ENCODE data around the gene MED1.
"Not testable (repeated sequence)": the region's sequence is repeated elsewhere in the genome, so short reads cannot be mapped to it uniquely, and the experiment has no call there.

MED1 gene, protein sequence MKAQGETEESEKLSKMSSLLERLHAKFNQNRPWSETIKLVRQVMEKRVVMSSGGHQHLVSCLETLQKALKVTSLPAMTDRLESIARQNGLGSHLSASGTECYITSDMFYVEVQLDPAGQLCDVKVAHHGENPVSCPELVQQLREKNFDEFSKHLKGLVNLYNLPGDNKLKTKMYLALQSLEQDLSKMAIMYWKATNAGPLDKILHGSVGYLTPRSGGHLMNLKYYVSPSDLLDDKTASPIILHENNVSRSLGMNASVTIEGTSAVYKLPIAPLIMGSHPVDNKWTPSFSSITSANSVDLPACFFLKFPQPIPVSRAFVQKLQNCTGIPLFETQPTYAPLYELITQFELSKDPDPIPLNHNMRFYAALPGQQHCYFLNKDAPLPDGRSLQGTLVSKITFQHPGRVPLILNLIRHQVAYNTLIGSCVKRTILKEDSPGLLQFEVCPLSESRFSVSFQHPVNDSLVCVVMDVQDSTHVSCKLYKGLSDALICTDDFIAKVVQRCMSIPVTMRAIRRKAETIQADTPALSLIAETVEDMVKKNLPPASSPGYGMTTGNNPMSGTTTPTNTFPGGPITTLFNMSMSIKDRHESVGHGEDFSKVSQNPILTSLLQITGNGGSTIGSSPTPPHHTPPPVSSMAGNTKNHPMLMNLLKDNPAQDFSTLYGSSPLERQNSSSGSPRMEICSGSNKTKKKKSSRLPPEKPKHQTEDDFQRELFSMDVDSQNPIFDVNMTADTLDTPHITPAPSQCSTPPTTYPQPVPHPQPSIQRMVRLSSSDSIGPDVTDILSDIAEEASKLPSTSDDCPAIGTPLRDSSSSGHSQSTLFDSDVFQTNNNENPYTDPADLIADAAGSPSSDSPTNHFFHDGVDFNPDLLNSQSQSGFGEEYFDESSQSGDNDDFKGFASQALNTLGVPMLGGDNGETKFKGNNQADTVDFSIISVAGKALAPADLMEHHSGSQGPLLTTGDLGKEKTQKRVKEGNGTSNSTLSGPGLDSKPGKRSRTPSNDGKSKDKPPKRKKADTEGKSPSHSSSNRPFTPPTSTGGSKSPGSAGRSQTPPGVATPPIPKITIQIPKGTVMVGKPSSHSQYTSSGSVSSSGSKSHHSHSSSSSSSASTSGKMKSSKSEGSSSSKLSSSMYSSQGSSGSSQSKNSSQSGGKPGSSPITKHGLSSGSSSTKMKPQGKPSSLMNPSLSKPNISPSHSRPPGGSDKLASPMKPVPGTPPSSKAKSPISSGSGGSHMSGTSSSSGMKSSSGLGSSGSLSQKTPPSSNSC (N-terminal part only)

DNA sequence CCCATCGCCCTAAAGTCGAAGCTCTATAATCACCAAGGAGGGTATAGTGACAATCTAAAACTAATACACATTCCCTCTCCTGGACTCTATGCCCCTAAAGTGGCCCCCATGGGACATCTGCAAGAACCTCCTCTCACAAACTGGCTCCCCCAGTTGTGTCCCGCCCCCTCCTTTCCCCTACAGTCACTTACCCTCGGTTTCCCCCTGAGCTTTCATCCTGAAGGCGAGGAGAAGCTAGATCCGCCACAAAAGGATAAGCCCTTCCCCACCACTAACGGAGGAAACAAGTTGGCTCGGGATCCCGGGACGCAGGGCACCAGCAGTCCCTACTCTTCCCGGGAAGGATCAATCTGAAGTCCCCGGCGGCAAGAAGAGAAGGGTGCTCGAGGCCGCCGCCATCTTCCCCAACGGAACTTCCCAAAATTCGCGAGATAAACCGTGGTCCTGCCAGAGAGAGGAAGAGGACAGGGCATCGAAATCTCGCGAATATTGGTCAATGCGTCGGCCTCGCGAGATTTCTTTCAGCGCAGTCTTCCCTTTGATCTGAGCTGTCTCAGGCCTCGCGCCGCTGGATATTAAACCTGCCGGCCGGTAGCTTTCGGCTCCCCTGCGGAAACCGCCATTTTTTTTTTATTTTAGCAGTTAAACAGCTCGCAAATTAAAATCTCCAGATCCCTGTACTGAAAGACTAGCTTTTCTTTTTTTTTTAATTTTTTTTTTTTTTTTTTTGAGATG, at the start of gene MED1:
Gene MED1 (minus strand): TSS at position 417 of the 735 bp plus-strand sequence. CDS start 201 bp downstream, at position 216.
- peak within 1 kb of the TSS; percentile 94 for H3K9ac ChIP-seq (ENCODE audit: low read length)
- peak within 1 kb of the TSS; percentile 64 for H3K27ac ChIP-seq (ENCODE audit: low read length)
- H3K9me3 ChIP-seq (ENCODE audit: insufficient read depth, low read length), result no peaks in the 10 kb centered on the region
- H2AFZ ChIP-seq (ENCODE audit: low read depth, low read length), result peak within 1 kb of the TSS; percentile 90; the same call in 1 of the 2 replicates
- peaks cover 49% of the 10 kb centered on the region for H3K79me2 ChIP-seq (ENCODE audit: low read length)
- H3K4me2 ChIP-seq (ENCODE audit: low read length), result peak within 1 kb of the TSS; percentile 92
- no peaks in the 10 kb centered on the region for H4K20me1 ChIP-seq (ENCODE audit: insufficient read depth, low read length)
- TF ChIP-seq EZH2phosphoT487 (IDR thresholded peaks at IDR 0.05; ENCODE audit: low read depth), result no peak
- TF ChIP-seq, protein P1, sequence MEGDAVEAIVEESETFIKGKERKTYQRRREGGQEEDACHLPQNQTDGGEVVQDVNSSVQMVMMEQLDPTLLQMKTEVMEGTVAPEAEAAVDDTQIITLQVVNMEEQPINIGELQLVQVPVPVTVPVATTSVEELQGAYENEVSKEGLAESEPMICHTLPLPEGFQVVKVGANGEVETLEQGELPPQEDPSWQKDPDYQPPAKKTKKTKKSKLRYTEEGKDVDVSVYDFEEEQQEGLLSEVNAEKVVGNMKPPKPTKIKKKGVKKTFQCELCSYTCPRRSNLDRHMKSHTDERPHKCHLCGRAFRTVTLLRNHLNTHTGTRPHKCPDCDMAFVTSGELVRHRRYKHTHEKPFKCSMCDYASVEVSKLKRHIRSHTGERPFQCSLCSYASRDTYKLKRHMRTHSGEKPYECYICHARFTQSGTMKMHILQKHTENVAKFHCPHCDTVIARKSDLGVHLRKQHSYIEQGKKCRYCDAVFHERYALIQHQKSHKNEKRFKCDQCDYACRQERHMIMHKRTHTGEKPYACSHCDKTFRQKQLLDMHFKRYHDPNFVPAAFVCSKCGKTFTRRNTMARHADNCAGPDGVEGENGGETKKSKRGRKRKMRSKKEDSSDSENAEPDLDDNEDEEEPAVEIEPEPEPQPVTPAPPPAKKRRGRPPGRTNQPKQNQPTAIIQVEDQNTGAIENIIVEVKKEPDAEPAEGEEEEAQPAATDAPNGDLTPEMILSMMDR (IDR thresholded peaks at IDR 0.05; ENCODE audit: low read depth, low read length), result no peak
- peaks cover 2% of the 10 kb centered on the region for H3K36me3 ChIP-seq (replicated peaks; ENCODE audit: low read depth, low read length)
- no peaks in the 10 kb centered on the region for H3K27me3 ChIP-seq (ENCODE audit: low read depth, low read length)
- peaks cover 29% of the 10 kb centered on the region for H3K4me1 ChIP-seq (ENCODE audit: low read length)
- peak within 1 kb of the TSS; percentile 94 for H3K4me3 ChIP-seq (ENCODE audit: low read length)

- H3K79me2 ChIP-seq (ENCODE audit: low read length), result peaks cover 13% of the 10 kb centered on the region; the same call in 1 of the 2 replicates
- H4K20me1 ChIP-seq (ENCODE audit: insufficient read depth, low read length); H3K9ac ChIP-seq (ENCODE audit: low read length); H3K4me3 ChIP-seq (ENCODE audit: low read length); H3K9me3 ChIP-seq (ENCODE audit: insufficient read depth, low read length); H2AFZ ChIP-seq (ENCODE audit: low read depth, low read length); H3K27ac ChIP-seq (ENCODE audit: low read length); H3K4me2 ChIP-seq (ENCODE audit: low read length); H3K27me3 ChIP-seq (ENCODE audit: low read depth, low read length): not testable (repeated sequence)
- peaks cover 26% of the 10 kb centered on the region for H3K4me1 ChIP-seq (ENCODE audit: low read length)
- H3K36me3 ChIP-seq (replicated peaks; ENCODE audit: low read depth, low read length), result peaks cover 36% of the 10 kb centered on the region
Observed at GRCh38 chr17:39496921-39497320, 45.9 kb upstream of the MED1 start.

DNA sequence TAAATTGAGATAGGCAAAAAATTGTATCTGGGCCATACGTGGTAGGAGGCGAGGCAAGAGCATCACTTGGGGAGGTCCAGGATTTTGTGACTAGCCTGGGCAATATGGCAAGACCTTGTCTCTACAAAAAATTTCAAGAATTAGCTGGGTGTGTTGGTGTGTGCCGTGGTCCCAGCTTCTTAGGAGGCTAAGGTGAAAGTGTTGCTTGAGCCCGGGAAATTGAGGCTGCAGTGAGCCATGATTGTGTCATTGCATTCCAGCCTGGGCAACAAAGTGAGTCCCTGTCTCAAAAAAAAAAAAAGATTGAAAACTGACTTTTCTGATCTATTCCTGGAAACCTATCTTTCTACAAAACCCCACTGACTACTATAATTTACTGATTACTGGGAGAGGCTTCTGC, 36.9 kb upstream of the MED1 start:
- peaks cover 4% of the 10 kb centered on the region; the same call in 1 of the 2 replicates for H3K9me3 ChIP-seq (ENCODE audit: insufficient read depth, low read length)
- TF ChIP-seq, protein P1 (IDR thresholded peaks at IDR 0.05; ENCODE audit: low read depth, low read length), result no peak
- no peak for TF ChIP-seq EZH2phosphoT487 (IDR thresholded peaks at IDR 0.05; ENCODE audit: low read depth)
- H3K9ac ChIP-seq (ENCODE audit: low read length), result no peak overlapping the region
- peaks cover 56% of the 10 kb centered on the region for H3K79me2 ChIP-seq (ENCODE audit: low read length)
- no peak overlapping the region for H2AFZ ChIP-seq (ENCODE audit: low read depth, low read length)
- no peaks in the 10 kb centered on the region for H4K20me1 ChIP-seq (ENCODE audit: insufficient read depth, low read length)
- H3K36me3 ChIP-seq (replicated peaks; ENCODE audit: low read depth, low read length), result peaks cover 41% of the 10 kb centered on the region
- peaks cover 77% of the 10 kb centered on the region for H3K4me1 ChIP-seq (ENCODE audit: low read length)
- H3K4me3 ChIP-seq (ENCODE audit: low read length), result no peak overlapping the region
- no peaks in the 10 kb centered on the region for H3K27me3 ChIP-seq (ENCODE audit: low read depth, low read length)
- 0 out of 2 replicates have a peak overlapping the region, but pooled peaks have one; percentile 96 for H3K27ac ChIP-seq (ENCODE audit: low read length)
- H3K4me2 ChIP-seq (ENCODE audit: low read length), result no peak overlapping the region; the same call in 1 of the 2 replicates

DNA sequence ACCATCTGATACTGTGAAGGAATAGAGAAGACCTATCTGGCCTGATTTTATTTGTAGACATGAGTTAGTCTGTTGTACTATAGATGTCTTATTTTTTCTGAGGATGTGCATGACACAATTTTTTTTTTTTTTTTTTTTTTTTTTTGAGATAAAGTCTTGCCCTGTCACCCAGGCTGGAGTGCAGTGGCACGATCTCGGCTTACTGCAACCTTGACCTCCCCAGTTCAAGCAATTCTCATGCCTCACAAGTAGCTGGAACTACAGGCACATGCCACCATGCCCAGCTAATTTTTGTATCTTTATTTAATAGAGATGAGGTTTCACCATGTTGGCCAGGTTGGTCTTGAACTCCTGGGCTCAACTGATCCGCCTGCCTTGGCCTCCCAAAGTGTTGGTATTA, 36.4 kb upstream of the MED1 start:
- Histone ChIP-seq H3K79me2 (ENCODE audit: low read length) (peaks cover 58% of the 10 kb centered on the region), H3K4me1 (ENCODE audit: low read length) (peaks cover 77% of the 10 kb centered on the region), H3K4me2 (ENCODE audit: low read length) (peak overlapping the region; percentile 54), H3K36me3 (replicated peaks; ENCODE audit: low read depth, low read length) (peaks cover 37% of the 10 kb centered on the region), H3K27ac (ENCODE audit: low read length) (peak overlapping the region; percentile 96)
- not testable (repeated sequence) for H3K27me3 ChIP-seq (ENCODE audit: low read depth, low read length); H4K20me1 ChIP-seq (ENCODE audit: insufficient read depth, low read length); H3K9me3 ChIP-seq (ENCODE audit: insufficient read depth, low read length); H3K4me3 ChIP-seq (ENCODE audit: low read length); H2AFZ ChIP-seq (ENCODE audit: low read depth, low read length); H3K9ac ChIP-seq (ENCODE audit: low read length)
